Stimulated activated CD4-positive, alpha-beta T cell treated with anti-CD3 and anti-CD28 coated beads, Interleukin-4, amount 100 ng/mL, for 4 hours (primary cell): ENCODE measurements around the gene RPS6KC1.
A peak's percentile ranks its signal among the peaks of the same experiment; 100 is the strongest.
"Not testable (repeated sequence)": the region's sequence is repeated elsewhere in the genome, so short reads cannot be mapped to it uniquely, and the experiment has no call there.

Experiments used
- DNase-seq, 2 experiments: peaks; one replicate each; pipeline ENCODE4 v3.0.0-alpha.2; 2020

Gene RPS6KC1

DNA sequence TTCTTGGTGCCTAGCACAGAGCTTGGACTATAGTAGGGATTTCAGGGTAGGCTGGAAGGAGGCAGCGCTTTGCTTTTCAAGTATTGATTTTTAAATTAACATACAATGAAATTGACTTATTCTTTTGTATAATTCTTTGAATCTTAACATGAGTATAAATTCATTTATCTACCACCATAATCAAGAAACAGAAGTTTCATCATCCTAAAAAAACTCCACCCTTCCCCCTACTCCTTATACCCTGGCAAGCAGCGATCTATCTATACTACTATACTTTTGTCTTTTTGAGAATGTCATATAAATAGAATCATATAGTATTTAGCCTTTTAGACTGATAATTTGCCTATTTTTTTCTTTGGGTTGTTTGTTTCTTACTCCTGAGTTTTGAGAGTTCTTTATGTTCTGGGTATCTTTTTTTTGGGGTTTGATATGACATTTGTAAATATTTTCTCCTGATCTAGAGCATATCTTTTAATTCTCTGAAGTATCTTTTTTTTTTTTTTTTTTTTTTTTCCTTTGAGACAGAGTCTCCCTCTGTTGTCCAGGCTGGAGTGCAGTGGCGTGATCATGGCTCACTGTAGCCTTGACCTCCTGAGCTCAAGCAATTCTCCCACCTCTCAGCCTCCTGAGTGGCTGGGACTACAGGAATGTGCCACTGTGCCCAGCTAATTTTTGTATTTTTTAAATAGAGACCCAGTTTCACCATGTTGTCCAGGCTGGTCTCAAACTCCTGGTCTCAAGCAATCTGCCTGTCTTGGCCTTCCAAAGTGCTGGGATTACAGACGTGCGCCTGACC, 6.4 kb downstream of the RPS6KC1 start:
- DNase-seq = no peak

DNA sequence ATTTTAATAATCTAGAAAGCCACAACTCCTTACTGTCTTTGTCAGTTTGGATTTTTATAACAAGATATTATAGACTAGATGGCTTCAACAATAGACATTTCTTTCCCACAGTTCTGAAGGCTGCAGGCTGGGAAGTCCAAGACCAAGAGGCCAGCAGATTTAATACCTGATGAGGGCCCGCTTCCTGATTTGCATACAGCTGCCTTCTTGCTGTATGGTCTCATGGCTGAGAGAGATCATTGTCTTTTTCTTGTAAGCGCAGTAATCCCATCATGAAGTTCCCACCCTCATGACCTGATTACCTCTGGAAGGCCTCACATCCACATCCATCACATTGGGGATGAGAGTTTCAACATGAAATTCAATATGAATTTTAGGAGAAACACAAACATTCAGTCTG, 9.8 kb downstream of the RPS6KC1 start:
- DNase-seq = no peak

DNA sequence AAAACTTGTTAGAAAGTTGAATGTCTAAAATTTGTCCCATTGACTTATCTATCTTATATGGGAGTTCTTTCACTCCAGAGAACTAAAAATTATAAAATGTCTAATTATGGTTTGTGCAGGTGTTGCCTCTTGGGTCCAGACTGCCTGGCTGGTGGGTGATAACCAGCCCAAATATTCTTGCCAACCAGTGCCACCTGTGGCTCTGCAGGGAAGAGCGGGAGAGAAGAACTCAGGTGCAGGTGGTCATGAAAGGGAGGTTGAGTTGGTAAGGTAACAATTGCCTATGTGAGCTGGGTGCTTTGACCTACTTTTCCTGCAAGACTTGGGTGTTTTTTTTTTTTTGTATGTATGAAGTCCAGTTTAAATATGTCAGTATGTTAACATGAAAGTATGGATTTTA, 10.2 kb downstream of the RPS6KC1 start:
- DNase-seq = no peak

DNA sequence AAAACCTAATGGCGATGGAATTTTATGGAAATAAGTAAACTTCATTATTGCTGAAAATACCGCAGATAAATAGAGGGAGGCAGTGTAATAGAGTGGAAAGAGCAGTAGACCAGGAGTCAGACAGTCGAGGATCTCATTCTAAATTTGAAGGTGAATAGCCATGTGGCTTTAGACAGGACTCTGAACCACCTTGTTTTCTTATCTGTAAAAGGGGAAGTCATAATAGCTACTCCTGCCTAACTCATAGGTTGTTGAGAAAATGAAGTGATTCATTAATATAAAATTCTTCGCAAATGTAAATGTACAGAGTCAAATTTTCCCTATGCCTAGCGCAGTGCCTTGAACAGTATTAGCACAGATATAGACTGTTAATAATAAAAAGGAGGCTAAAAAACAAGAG, 14.8 kb downstream of the RPS6KC1 start:
- DNase-seq = no peak

DNA sequence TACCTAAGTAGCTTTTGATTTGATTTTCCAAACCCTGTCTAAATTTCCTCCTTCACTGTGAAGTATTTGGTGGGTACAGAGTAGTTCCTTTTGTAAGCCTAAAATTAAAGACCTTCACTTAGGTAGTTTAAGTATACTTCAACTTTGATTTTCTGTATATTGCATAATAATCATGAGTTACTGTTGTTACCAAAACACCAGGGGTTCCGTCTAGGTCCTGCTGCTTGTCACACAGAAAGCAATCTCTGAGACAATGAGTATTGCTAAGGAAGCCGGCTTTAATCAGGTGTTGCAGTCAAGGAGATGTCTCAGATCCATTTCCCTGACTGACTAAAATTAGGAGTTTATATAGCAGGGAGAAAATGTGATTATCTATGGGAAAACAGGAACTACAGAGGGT, 15.3 kb downstream of the RPS6KC1 start:
- DNase-seq = no peak

DNA sequence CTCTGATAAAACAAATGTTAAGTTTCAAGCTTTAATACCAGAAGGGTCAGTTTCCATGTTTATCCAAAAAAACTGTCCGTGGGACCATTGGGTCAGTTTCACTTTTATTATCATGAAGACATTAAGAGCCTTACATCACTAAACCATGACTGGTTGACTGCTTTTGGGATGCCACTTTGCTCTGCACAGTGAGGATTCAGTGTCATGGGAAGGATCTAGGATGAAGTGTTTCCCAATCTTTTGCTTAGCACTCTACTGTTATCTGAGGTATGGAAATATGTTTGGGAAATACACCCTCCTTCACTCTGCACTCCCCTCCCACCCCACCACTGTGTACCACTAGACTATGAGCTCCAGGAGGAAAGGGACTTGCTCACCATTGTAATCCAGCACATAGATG, 16.3 kb downstream of the RPS6KC1 start:
- no peak for DNase-seq

DNA sequence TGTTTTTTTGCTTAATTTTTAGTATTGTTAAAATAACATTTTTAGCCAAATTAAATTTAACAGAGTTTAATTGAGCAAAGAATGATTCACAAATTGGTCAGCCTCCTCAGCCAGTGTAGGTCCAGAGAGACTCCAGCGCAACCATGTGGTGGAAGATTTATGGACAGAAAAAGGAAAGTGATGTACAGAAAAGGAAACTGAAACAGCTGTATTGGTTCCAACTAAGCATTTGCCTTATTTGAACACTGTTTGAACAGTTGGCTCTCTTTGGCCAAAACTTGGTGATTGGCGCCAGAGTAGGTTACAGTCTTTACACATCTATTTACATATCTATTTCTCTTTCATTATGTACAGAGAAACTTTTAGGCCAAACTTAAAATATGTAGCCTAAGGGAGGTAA, 19.4 kb downstream of the RPS6KC1 start:
- DNase-seq = peak in 1 of 2 experiments; percentile 2

DNA sequence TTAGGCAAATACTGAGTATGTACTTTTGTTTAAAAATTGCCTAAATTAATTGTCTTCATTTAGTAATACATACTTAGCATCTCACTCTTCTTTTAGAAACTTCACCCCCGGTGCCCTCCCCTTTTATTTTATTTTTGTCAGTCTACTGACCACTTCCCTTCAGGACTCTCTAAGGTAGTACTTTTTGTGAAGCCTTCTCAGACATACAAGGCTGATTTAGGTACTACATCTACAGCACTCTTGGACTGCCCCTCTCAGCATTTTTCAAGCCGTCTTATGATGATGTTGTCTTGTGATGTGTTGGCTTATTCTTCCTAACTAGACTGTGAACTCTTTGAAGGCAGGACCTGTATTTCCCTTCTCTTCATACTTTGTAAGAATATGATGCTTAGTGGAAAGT, 24.7 kb downstream of the RPS6KC1 start:
- no peak for DNase-seq

DNA sequence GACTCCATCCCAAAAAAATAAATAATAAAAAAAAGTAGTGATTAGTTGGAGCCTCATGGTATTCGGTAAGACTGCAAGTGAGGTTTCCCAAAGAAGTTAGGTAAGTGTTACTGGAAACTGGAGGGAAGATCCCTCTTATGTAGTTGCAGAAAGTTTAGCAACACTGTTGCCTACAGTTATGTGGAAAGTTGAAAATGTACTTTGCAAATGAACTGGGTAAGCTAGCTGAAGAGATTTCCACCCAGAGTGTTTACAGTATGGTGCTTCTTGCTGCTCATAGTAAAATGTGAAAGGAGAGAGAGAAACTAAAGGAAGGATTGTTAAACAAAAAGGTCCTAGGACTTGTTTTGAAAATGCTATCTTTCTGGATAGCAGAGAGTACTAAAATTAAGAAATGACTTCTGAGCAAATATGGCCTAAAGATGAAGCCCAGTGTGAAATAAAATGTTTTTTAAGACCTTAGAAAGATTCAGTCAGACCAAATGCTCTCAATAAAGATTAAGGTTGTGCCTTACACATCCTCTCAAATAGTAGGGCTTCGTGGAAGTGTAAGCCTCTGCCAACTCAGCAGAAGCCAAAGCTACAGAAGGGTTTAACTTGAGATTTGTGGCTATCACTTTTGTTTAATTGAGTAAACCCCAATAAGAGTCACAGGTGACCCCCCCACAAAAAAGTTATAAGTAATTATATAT, 31.5 kb downstream of the RPS6KC1 start:
- no peak for DNase-seq

DNA sequence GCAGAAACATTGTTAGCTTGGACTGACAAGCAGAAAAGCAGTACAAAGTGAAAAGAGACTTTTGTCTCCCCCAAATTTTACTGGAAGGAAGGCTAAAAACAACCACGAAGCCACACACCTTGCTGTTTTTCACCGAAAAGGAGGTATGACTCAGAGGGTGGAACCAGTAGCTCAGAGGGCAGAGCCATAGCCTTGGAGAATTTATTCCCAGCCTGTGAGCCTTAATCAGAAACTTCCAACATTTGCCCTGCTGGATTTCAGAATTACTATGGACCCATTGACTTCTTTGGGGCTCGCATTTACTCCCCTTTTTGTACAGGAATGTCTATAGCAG, 32.0 kb downstream of the RPS6KC1 start:
- DNase-seq = no peak

DNA sequence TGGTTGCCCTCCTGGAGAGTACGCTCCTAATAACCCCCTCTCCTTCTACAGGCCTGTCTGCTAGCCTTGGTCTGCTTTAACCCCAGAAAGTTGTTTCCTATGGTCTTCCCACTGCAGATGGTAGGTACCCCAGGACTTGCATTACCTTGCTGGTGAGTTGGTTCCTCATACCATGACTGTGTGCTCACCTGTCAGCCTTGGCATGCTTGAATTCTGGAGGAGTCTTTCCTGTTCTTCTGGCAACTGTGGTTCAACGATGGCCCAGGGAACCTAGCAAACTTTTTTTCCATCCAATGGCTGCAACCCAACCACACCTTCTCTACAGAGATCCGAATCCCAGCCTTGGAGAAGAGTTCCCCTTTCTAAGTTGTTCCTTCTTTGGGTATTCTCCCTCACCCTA, 36.9 kb downstream of the RPS6KC1 start:
- no peak for DNase-seq

DNA sequence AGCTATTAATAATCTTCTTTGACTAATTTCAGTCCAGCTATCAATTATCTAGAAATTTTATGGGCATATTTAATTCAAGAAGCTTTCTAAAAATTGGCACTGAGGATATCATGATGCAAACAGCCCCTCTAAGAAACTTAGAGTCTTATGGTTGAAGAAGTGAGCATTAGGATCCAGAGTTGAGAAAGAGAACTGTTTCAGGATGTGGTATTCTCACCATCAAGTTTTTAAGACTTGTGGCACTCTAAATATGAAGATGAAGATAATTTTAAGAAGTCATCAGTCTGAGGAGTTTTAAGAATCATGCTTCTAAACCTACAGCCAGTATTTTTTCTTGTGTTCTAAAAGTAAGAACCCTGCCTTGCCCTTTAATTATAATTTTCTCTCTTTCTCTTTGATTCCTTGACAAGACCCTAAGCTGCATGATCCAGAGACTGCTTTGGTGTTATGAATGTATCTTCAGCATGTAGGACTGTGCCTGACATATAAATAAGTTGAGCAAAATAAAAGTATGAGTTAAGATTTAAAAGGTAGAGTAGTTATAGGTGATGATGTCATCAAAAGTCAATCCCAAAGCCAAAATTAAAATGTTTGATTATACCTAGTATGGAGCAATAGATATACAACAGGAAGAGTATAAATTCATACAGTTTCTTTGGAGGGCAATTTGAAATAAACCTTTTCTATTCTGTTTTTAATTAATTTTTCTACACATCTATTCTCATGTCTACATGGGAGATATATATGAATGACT, 39.1 kb downstream of the RPS6KC1 start:
- DNase-seq = no peak

DNA sequence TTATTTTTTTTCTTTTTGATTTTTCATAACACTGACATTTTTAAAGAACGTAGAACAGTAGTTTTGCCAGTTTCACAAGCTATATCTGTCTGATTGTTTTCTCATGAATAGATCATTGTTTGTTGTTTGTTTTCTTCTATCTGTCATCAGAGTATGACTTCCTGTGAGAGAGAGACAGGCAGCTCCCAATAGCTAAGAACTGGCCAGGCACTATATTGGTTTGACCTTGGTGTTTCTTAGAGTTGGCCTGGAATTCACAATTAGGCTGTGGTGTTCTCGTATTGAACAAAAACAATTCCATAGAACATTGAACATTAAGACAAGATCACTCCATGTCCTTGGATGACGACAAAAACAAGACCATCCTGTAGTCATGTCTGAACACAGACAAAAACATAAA, 43.4 kb downstream of the RPS6KC1 start:
- no peak for DNase-seq

DNA sequence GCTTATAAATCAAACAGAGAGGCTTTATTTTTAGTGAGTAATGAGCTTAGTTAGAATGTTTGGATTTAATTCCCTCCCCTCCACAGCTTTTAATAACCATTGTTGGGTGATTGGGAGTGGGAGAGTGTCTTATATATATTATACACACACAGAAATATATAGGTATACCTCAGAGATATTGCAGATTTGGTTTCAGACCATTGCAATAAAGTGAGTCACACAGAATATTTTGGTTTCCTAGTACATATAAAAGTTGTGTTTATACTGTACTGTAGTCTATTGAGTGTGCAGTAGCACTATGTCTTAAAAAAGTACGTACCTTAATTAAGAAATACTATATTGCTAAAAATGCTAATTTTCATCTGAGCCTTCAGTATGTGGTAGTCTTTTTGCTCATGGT, 44.4 kb downstream of the RPS6KC1 start:
- DNase-seq = no peak

DNA sequence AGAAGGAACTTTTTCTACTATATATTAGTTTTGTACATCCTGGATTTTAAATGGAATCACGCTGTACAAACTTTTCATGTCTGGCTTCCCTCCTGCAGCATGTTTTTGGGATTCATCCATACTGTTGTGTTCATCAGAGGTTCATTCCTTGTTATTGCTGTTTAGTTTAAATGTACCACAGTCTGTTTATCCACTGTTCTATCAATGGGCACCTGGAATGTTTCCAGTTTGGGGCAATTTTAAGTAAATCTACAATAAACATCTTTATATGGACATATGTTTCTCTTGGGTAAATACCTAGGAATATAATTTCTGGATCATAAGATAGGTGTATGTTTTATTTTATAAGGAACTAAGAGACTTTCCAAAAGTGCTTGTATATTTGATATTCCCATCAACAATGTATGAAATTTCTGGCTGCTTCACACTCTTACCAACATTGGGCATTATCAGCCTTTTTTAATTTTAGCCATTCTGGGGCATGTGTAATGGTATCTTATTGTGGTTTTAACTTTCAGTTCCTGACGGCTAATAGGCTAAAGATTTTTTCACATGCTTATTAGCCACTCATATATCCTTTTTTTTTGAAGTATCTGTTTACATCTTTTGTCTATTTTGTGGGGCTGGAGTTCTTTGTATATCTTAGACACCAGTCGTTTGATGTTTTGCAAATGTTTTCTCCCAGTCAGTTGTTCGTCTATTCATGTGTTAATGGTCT, 48.8 kb downstream of the RPS6KC1 start:
- no peak for DNase-seq

DNA sequence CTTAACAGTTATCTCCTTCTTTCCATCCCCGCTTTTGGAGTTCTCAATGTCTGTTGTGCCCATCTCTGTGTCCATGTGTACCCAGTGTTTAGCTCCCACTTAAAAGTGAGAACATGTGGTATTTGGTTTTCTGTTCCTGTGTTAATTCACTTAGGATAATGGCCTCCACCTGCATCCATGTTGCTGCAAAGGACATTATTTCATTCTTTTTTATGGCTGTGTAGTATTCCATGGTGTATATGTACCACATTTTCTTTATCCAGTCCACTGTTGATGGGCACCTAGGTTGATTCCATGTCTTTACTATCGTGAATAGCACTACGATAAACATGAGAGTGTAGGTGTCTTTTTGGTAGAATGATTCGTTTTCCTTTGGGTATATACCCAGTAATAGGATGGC, 49.5 kb downstream of the RPS6KC1 start:
- DNase-seq = not testable (repeated sequence)

DNA sequence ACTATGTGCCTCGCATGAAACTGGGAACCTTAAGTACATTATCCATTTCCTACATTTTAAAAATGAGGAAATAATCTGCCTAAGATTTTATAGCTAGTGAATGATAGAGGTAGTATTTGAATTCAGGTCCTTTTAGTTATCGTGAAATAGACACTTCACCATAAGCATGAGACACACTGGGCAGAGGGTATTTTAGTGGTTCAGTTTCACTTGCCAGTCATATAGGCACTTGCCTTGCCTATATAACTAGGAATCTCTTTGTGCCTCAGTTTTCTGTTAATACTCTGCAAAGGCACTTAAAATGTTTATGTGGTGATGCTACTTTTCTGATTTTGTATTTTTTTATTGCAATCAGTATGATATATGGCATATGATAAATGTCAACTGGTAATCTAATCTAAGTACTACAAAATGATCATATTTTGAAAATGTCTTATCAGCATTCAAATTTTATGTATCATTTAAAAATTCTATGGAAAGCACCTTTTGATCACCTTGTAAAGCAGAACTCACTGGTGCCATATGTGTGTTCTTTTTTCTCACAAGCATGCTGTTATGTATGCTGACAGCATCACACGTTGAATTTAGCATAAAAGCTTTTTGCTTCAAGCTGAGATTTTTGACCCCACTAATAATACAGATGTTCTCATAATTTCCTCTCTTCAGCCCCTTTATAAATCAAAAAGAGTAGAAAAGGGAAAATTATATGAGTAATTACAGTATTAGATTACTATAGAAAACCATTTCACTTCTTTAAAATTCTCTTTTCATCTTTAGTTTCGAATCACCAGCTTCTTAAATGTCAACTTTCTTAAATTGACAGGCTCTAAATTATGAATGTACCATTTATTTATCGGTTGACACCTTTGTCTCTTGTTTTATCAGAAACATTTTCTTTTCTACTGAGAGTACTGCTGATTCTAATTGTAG, 52.6 kb downstream of the RPS6KC1 start:
- no peak for DNase-seq

DNA sequence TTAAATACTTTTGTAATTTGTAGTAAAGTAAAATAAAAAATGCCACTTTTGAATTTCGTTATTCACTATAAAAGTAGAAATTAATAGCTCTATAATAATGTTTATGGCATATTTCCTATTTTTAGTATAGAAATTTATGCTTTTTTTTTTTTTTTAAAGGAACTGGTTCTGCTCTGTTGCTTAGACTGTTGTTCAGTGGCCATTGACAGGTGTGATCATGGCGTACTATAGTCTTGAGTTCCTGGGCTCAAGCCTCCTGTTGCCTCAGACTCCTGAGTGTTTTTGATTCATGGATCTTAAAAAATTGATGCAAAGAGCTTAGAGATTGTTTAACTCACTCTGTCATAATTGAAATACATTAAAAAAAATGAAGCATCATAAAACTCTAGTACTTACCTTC, 53.6 kb downstream of the RPS6KC1 start:
- DNase-seq = no peak

DNA sequence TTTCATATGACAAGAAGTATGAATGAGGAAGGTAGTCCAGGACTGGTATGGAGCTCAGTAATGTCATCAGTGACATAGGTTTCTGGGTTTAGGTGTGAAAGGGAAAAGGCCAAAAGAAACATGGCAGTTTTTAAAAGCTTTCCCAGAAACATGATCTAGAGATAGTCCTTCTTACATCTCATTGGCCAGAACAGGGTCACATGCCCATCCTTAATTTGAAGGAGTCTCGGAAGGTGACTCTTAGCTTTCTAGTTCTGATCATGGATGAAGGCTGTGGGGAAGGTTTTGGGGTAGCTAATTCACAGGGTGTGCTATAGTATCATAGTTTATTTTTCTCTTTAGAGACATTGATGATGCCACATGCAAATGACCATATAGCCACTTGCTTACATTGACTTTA, 55.3 kb downstream of the RPS6KC1 start:
- DNase-seq = no peak

DNA sequence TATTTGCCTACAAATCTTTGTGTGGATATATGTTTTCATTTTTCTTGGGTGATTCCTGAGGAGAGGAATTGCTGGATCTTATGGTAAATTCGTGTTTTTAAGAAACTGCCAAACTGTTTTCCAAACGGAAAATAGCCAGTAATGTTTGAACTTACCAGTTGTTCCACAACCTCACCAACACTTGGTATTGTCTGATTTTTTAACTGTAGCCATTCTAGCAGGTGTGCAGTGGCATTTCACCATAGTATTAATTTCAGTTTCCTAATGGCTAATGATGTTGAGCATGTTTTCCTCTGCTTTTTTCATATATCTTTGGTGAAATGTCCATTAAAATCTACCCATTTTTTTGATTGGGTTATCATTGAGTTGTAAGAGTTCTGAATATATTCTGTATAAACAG, 56.6 kb downstream of the RPS6KC1 start:
- DNase-seq = no peak

DNA sequence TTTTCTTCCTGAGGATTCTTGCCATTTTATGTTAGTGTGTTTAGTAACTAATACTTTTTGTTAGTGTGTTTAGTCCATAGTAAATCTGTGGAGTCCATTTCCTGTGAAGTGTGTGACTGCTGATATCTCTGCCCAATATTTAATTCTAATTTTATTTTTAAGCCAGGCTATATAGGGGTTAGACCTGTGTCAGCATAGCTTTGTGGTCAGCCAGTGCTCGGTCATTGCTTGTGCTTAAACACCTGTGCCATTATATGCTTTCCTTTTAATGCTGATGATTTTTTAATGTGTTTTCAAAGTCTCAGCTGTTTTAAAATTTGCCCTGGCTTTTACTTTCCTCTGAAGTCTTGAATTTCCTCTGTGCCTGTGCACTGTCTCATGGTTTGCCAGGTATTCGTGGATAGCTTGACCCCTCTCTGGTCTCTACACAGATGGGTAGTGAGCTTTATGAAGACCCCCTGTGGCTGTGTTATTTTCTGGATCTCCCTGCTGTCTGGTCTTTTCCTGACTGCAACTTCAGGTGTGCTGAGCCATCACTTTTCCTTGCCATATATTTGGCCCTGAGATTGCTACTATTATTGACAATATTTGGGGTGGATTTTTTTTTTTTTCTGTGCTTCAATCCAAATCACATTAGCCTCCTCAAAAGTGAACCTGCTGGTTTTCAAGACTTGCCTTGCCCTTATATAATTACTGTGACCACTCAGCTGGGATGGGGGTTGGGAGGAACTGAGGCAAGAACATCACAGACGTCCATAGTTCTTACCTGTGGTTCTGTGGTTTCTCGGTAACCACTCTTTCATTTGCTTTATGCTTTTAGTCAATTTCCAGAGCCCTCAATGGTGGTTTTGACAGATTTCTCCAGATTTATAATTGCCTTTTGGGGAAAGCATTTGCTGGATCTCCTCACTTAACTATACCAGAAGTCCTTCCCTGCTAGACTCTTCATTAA, 59.6 kb downstream of the RPS6KC1 start:
- no peak for DNase-seq
